Measurements from ENCODE around the gene GLB1L.

- no peak for TF ChIP-seq FOSL1 (IDR thresholded peaks at IDR 0.05; ENCODE audit: insufficient read depth, low read depth, low read length)
- no peak for TF ChIP-seq POLR2AphosphoS5 (IDR thresholded peaks at IDR 0.05; ENCODE audit: low read depth, low read length)
- TF ChIP-seq RXRA (IDR thresholded peaks at IDR 0.05; ENCODE audit: insufficient read depth, low read depth, low read length): no peak
- TF ChIP-seq SIX5 (IDR thresholded peaks at IDR 0.05; ENCODE audit: low read depth, low read length): no peak
These were observed 35.7 kb downstream of the GLB1L start for GRCh38 chr2:219209236-219210195.
